Mesothelial cell of epicardium (in vitro differentiated cells): ENCODE results near the gene GCNT3. TPM values are rescaled to one million over a fixed set of nuclear protein-coding genes. Genes with fewer than 3 reads are reported as not detected.
"Not testable (repeated sequence)": the region's sequence is repeated elsewhere in the genome, so short reads cannot be mapped to it uniquely, and the experiment has no call there.

Experiments used
- DNase-seq, 2 experiments: peaks; one replicate each; pipeline ENCODE4 v3.0.0; 2021; ENCODE audit warnings: low spot score in 2 of 2; ENCODE audit not compliant: unreplicated experiment in 2 of 2
- H3K27ac Mint-ChIP-seq: 2 replicates; pipeline ENCODE4 v1.8.0; 2021; ENCODE audit warnings: mixed read lengths
- H3K27me3 Mint-ChIP-seq: 2 replicates; pipeline ENCODE4 v1.8.0; 2021; ENCODE audit warnings: low read depth, mixed read lengths
- H3K36me3 Mint-ChIP-seq: 2 replicates; pipeline ENCODE4 v1.8.0; 2021; ENCODE audit warnings: mixed read lengths
- H3K4me1 Mint-ChIP-seq: 2 replicates; pipeline ENCODE4 v1.8.0; 2021; ENCODE audit warnings: mixed read lengths
- H3K4me3 Mint-ChIP-seq: 2 replicates; pipeline ENCODE4 v1.8.0; 2021; ENCODE audit warnings: mild to moderate bottlenecking, moderate library complexity, mixed read lengths
- H3K9me3 Mint-ChIP-seq: 2 replicates; pipeline ENCODE4 v1.8.0; 2021; ENCODE audit warnings: mixed read lengths
- total RNA-seq: library from RNA; stranded (reverse); gene quantifications from 3 replicates; pipeline ENCODE4 v1.2.1, GENCODE V29; 2021
- TF ChIP-seq, protein P1 (sequence below): fragments of 200-600 bp; sonication (generic); IDR thresholded peaks from one replicate; pipeline ENCODE4 v1.5.0; 2021; ENCODE audit warnings: antibody characterized with exemption; ENCODE audit not compliant: unreplicated experiment

The GCNT3 gene
- total RNA-seq, 1 donor from 2014 or later, result not detected

DNA sequence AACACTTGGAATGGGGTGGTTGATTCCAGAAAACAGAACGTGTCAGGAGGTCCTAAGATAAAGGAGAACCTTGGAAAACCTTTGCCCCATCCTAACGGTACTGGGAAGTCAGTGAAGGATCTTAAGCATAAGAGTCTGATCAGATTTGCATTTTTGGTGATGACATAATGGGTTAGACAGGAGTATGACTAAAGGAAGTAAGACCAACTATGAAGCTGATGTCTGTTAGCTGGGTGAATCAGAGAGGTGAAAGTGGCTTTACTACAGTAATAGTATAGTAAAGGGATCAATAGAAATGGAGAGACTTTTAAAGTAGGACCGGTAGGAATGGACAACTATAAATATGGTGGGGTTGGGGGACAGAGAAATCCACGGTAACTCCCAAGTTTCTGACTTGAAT, 33.2 kb downstream of the GCNT3 start:
- Mint-ChIP-seq H3K27me3 (no peaks in the 10 kb centered on the region), H3K36me3 (peaks cover 19% of the 10 kb centered on the region), H3K4me3 (no peak overlapping the region), H3K9me3 (no peaks in the 10 kb centered on the region), H3K4me1 (no peaks in the 10 kb centered on the region), H3K27ac (no peak overlapping the region)
- TF ChIP-seq, protein P1, sequence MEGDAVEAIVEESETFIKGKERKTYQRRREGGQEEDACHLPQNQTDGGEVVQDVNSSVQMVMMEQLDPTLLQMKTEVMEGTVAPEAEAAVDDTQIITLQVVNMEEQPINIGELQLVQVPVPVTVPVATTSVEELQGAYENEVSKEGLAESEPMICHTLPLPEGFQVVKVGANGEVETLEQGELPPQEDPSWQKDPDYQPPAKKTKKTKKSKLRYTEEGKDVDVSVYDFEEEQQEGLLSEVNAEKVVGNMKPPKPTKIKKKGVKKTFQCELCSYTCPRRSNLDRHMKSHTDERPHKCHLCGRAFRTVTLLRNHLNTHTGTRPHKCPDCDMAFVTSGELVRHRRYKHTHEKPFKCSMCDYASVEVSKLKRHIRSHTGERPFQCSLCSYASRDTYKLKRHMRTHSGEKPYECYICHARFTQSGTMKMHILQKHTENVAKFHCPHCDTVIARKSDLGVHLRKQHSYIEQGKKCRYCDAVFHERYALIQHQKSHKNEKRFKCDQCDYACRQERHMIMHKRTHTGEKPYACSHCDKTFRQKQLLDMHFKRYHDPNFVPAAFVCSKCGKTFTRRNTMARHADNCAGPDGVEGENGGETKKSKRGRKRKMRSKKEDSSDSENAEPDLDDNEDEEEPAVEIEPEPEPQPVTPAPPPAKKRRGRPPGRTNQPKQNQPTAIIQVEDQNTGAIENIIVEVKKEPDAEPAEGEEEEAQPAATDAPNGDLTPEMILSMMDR, result no peak
- DNase-seq, result no peak

DNA sequence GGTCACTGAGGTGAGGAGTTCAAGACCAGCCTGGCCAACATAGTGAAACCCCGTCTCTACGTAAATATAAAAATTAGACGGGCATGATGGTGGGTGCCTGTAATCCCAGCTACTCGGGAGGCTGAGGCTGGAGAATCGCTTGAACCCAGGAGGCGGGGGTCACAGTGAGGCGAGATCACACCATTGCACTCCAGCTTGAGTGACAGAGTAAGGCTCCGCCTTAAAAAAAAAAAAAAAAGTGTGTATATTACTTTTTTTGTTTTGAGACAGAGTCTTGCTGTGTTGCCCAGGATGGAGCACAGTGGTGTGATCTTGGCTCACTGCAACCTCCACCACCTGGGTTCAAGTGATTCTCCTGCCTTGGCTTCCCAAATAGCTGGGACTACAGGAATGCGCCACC, 34.2 kb downstream of the GCNT3 start:
- not testable (repeated sequence) for H3K27ac Mint-ChIP-seq, H3K9me3 Mint-ChIP-seq, H3K27me3 Mint-ChIP-seq, H3K4me3 Mint-ChIP-seq, DNase-seq, H3K4me1 Mint-ChIP-seq
- H3K36me3 Mint-ChIP-seq, result peaks cover 27% of the 10 kb centered on the region

DNA sequence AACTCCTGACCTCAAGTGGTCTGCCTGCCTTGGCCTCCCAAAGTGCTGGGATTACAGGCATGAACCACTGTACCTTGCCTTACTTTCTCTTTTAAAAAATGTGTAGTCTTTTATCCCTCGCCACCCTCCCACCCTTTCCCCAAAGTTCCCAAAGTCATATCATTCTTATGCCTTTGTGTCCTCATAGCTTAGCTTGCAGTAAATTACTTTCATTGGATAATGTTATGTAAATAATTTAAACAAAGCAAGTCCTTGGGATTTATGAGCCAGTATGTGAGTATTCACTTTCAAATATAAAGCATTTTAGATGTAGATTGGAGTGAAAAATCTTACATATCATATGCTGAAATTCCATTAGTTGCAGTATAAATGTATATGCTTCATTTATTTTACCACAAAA, 34.7 kb downstream of the GCNT3 start:
- H3K36me3 Mint-ChIP-seq, result peaks cover 26% of the 10 kb centered on the region
- H3K27ac Mint-ChIP-seq, result no peak overlapping the region
- no peaks in the 10 kb centered on the region for H3K9me3 Mint-ChIP-seq
- no peaks in the 10 kb centered on the region for H3K27me3 Mint-ChIP-seq
- no peak for DNase-seq
- no peak overlapping the region for H3K4me3 Mint-ChIP-seq
- TF ChIP-seq, protein P1, result no peak
- peaks cover 2% of the 10 kb centered on the region for H3K4me1 Mint-ChIP-seq

DNA sequence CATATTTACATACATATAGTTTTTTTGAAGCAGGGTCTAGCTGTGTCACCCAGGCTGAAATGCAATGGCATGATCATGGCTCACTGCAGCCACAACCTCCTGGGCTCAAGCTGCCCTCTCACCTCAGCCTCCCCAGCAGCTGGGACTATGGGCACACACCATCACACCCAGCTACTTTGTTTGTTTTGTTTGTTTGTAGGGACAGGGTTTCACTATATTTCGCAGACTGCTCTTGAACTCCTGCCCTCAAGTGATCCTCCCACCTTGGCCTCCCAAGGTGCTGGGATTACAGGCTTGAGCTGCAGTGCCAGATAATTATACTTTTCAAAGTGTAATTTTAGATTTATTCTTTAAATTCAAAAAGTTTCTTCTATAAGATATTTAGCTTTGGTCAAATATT, 35.5 kb downstream of the GCNT3 start:
- peaks cover 31% of the 10 kb centered on the region for H3K36me3 Mint-ChIP-seq

DNA sequence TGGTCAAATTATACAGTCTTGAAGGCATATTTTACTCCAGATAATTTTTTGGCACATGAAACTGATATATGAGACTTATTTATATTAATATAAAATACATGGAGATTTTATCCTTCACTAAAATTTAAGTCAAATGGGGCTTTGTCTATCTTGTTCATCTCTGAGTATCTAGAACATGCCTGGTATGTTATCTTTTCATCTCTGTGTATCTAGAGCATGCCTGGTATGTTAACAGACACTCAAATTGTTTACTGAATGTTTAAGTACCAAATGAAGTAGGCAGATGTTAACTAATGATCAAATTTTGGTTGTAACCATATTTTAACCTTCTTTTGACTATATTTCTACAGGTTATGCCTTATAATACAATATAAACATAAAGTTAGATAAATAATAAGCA, 38.0 kb downstream of the GCNT3 start:
- peaks cover 24% of the 10 kb centered on the region for H3K36me3 Mint-ChIP-seq
- TF ChIP-seq, protein P1, result no peak
- no peaks in the 10 kb centered on the region for H3K27me3 Mint-ChIP-seq
- H3K4me3 Mint-ChIP-seq, result no peak overlapping the region
- H3K27ac Mint-ChIP-seq, result no peak overlapping the region
- peaks cover 12% of the 10 kb centered on the region for H3K9me3 Mint-ChIP-seq
- DNase-seq, result no peak
- H3K4me1 Mint-ChIP-seq, result peaks cover 2% of the 10 kb centered on the region

More for the DNA sequence above, 35.5 kb downstream of the GCNT3 start:
- no peak for DNase-seq
- peaks cover 2% of the 10 kb centered on the region for H3K4me1 Mint-ChIP-seq
- no peak overlapping the region for H3K4me3 Mint-ChIP-seq
- no peaks in the 10 kb centered on the region for H3K27me3 Mint-ChIP-seq
- TF ChIP-seq, protein P1, result no peak
- H3K27ac Mint-ChIP-seq, result no peak overlapping the region
- H3K9me3 Mint-ChIP-seq, result peaks cover 3% of the 10 kb centered on the region

DNA sequence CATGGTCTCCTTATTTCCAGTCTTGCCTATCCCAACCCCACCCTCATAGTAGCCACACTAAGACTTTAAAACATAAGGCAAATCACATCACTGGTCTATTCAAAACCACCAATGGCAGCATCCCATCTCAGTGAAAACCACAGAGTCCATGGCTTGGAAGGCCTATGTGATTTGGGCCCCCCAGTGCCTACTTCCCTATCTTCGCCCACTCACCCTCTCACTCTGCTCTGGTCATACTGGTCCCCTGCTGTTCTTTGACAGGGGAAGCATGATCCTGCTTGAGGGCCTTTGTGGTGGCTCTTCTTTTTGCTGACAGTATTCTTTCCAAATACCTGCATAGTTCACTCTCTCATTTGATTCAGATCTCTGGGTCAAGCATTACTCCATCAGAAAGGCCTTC, 42.5 kb downstream of the GCNT3 start:
- Mint-ChIP-seq H3K27me3 (no peaks in the 10 kb centered on the region), H3K4me3 (no peak overlapping the region), H3K4me1 (peaks cover 6% of the 10 kb centered on the region), H3K36me3 (peaks cover 16% of the 10 kb centered on the region), H3K9me3 (peaks cover 12% of the 10 kb centered on the region), H3K27ac (no peak overlapping the region)
- TF ChIP-seq, protein P1, result no peak
- no peak for DNase-seq
